BE2C (cell line): ENCODE data around the gene PTGFR.

Experiments
- DNase-seq: peaks from one replicate; pipeline ENCODE4 v3.0.0-alpha.2; 2020
- H3K27me3 ChIP-seq: fragments of 250-450 bp; sonication (Bioruptor Pico); 2 replicates; pipeline ENCODE4 v1.5.1; 2020; ENCODE audit warnings: mild to moderate bottlenecking
- H3K36me3 ChIP-seq: fragments of 250-450 bp; sonication (Bioruptor Pico); 2 replicates; pipeline ENCODE4 v1.5.1; 2020; ENCODE audit warnings: mild to moderate bottlenecking
- H3K4me1 ChIP-seq: fragments of 250-450 bp; sonication (Bioruptor Pico); 2 replicates; pipeline ENCODE4 v1.5.1; 2020
- H3K4me3 ChIP-seq: 2 replicates; pipeline ENCODE4 v1.5.1; 2011; ENCODE audit warnings: low read depth, low read length
- H3K9me3 ChIP-seq: fragments of 250-450 bp; sonication (Bioruptor Pico); 2 replicates; pipeline ENCODE4 v1.5.1; 2020
- TF ChIP-seq, protein P1 (sequence below): IDR thresholded peaks from 2 replicates; pipeline ENCODE4 v1.5.1; 2012; ENCODE audit warnings: mild to moderate bottlenecking, low read depth, low read length

Gene PTGFR

GRCh38 chr1:78554840-78555239 is 64.1 kb downstream of the PTGFR start:
- Histone ChIP-seq H3K27me3 (no peaks in the 10 kb centered on the region), H3K9me3 (no peaks in the 10 kb centered on the region), H3K4me3 (no peak overlapping the region), H3K4me1 (no peaks in the 10 kb centered on the region), H3K36me3 (no peaks in the 10 kb centered on the region)
- DNase-seq: no peak
- TF ChIP-seq, protein P1, sequence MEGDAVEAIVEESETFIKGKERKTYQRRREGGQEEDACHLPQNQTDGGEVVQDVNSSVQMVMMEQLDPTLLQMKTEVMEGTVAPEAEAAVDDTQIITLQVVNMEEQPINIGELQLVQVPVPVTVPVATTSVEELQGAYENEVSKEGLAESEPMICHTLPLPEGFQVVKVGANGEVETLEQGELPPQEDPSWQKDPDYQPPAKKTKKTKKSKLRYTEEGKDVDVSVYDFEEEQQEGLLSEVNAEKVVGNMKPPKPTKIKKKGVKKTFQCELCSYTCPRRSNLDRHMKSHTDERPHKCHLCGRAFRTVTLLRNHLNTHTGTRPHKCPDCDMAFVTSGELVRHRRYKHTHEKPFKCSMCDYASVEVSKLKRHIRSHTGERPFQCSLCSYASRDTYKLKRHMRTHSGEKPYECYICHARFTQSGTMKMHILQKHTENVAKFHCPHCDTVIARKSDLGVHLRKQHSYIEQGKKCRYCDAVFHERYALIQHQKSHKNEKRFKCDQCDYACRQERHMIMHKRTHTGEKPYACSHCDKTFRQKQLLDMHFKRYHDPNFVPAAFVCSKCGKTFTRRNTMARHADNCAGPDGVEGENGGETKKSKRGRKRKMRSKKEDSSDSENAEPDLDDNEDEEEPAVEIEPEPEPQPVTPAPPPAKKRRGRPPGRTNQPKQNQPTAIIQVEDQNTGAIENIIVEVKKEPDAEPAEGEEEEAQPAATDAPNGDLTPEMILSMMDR: no peak

- no peak for DNase-seq
- Histone ChIP-seq H3K27me3 (no peaks in the 10 kb centered on the region), H3K4me1 (no peaks in the 10 kb centered on the region), H3K36me3 (no peaks in the 10 kb centered on the region), H3K4me3 (no peak overlapping the region), H3K9me3 (no peaks in the 10 kb centered on the region)
- TF ChIP-seq, protein P1: no peak
These were observed 68.9 kb downstream of the PTGFR start for GRCh38 chr1:78559680-78560079.

- no peak overlapping the region for H3K4me3 ChIP-seq
- H3K27me3 ChIP-seq: no peaks in the 10 kb centered on the region
- no peak for DNase-seq
- TF ChIP-seq, protein P1: no peak
- no peaks in the 10 kb centered on the region for H3K9me3 ChIP-seq
- H3K36me3 ChIP-seq: no peaks in the 10 kb centered on the region
- H3K4me1 ChIP-seq: no peaks in the 10 kb centered on the region
These were observed 70.0 kb downstream of the PTGFR start for GRCh38 chr1:78560811-78561210.

- Histone ChIP-seq H3K4me3 (no peak overlapping the region), H3K36me3 (no peaks in the 10 kb centered on the region), H3K27me3 (no peaks in the 10 kb centered on the region), H3K4me1 (no peaks in the 10 kb centered on the region), H3K9me3 (no peaks in the 10 kb centered on the region)
- DNase-seq: no peak
- TF ChIP-seq, protein P1: no peak
These were observed 71.1 kb downstream of the PTGFR start for GRCh38 chr1:78561856-78562255.

DNA sequence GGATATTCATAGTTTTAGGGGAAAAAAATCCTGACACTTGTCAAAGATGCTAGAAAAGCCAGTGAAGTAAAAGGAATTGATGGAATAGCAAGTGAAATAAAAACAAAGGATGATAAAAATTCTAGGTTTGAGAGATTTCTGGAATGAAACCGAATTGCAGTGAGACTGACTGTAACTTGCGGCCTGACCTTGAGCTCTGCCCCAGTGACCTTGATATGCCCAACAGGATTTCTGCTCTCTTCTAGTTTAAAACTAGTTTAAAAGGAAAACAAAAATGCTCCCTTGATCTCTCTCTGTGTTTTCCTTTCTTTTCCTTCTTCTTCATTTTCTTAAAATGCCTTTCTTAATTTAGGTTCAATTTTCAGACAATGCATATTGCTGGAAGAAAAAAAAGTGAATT is 74.6 kb downstream of the PTGFR start:
- TF ChIP-seq, protein P1: no peak
- Histone ChIP-seq H3K4me1 (no peaks in the 10 kb centered on the region), H3K36me3 (no peaks in the 10 kb centered on the region), H3K4me3 (no peak overlapping the region), H3K9me3 (no peaks in the 10 kb centered on the region), H3K27me3 (no peaks in the 10 kb centered on the region)
- DNase-seq: no peak

- no peaks in the 10 kb centered on the region for H3K36me3 ChIP-seq
- TF ChIP-seq, protein P1: no peak
- DNase-seq: no peak
These were observed 79.8 kb downstream of the PTGFR start for GRCh38 chr1:78570539-78570938.

More at GRCh38 chr1:78570539-78570938, 79.8 kb downstream of the PTGFR start:
- Histone ChIP-seq H3K9me3 (no peaks in the 10 kb centered on the region), H3K4me1 (no peaks in the 10 kb centered on the region), H3K4me3 (no peak overlapping the region), H3K27me3 (no peaks in the 10 kb centered on the region)
